ENCODE results near the gene EHBP1L1. TPM values are rescaled to one million over a fixed set of nuclear protein-coding genes. Genes with fewer than 3 reads are reported as not detected.
"Not testable (repeated sequence)": the region's sequence is repeated elsewhere in the genome, so short reads cannot be mapped to it uniquely, and the experiment has no call there.

EHBP1L1 gene
- total RNA-seq, 2 donors from 2014 or later = 6.2 to 9.8 TPM

- no peaks in the 10 kb centered on the region for H3K9me3 Mint-ChIP-seq
- Histone ChIP-seq H3K27me3 (ENCODE audit: control insufficient read depth, insufficient read depth, low read length, poor library complexity, severe bottlenecking) (no peaks in the 10 kb centered on the region), H3K9ac (ENCODE audit: extremely low read depth, low read length, poor library complexity, severe bottlenecking) (peak overlapping the region; percentile 68), H3K9me3 (ENCODE audit: control insufficient read depth, low read length) (no peaks in the 10 kb centered on the region), H3K27ac (ENCODE audit: low read depth, low read length) (no peak overlapping the region), H3K36me3 (ENCODE audit: control insufficient read depth, insufficient read depth, low read length) (peaks cover 31% of the 10 kb centered on the region), H3K4me1 (ENCODE audit: control insufficient read depth, insufficient read depth, low read length) (no peaks in the 10 kb centered on the region), H3K4me3 (ENCODE audit: low read length) (peak overlapping the region; percentile 83)
- peak overlapping the region; percentile 67 for H3K4me3 Mint-ChIP-seq
- TF ChIP-seq, protein P1, sequence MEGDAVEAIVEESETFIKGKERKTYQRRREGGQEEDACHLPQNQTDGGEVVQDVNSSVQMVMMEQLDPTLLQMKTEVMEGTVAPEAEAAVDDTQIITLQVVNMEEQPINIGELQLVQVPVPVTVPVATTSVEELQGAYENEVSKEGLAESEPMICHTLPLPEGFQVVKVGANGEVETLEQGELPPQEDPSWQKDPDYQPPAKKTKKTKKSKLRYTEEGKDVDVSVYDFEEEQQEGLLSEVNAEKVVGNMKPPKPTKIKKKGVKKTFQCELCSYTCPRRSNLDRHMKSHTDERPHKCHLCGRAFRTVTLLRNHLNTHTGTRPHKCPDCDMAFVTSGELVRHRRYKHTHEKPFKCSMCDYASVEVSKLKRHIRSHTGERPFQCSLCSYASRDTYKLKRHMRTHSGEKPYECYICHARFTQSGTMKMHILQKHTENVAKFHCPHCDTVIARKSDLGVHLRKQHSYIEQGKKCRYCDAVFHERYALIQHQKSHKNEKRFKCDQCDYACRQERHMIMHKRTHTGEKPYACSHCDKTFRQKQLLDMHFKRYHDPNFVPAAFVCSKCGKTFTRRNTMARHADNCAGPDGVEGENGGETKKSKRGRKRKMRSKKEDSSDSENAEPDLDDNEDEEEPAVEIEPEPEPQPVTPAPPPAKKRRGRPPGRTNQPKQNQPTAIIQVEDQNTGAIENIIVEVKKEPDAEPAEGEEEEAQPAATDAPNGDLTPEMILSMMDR (conservative IDR thresholded peaks at IDR 0.05) = no peak
- peak overlapping the region; percentile 86 for H3K27ac Mint-ChIP-seq
- WGBS, 2 experiments (ENCODE audit: insufficient coverage in 1 of 2, insufficient read length in 1 of 2) = 90 to 97% methylated on average over 2 to 3 of the region's 3 CpGs
- peaks cover 4% of the 10 kb centered on the region for H3K27me3 Mint-ChIP-seq (ENCODE audit: insufficient read depth)
- no peak for DNase-seq
- peaks cover 16% of the 10 kb centered on the region for H3K4me1 Mint-ChIP-seq
- H3K36me3 Mint-ChIP-seq (ENCODE audit: low read depth) = peaks cover 14% of the 10 kb centered on the region
These were observed 61.2 kb downstream of the EHBP1L1 start for GRCh38 chr11:65637032-65637557.

DNA sequence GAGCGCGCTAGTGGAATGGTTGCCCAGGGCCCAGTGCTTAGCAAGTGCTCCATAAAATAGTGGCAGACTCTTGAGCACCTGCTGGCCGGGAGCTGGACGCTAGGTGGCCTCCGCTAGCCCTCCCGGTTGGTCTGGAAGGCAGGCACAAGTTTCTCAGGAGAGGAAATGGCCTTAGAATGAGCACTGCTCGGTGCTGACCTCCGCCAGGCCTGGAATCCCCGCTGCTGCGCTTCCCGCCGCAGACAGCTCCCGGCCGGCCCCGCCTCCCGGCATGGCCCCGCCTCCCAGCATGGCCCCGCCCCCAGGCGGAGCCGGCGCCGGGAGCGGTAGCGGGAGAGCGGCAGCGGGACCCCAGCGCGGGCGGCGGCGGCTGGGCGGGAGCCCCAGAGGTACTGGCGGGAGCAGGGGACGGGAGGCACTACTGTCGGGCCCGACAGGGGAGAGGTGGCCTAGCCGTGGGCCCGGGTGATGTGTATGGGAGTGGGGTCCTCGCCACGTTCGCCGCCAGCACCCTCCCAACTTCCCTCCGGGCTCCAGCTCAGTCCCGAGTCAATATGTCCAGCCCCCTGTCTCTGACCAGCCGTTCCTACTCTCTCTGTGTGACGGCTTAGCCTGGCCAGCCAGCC lies 62.1 kb downstream of the EHBP1L1 start, which contains the start of gene SIPA1:
Gene SIPA1, plus strand, starts transcription at position 308 of the 626 bp plus-strand sequence. CDS start 2,821 bp downstream, outside the sequence.
- peak within 1 kb of the TSS; percentile 55 for H3K27ac ChIP-seq (ENCODE audit: low read depth, low read length)

GRCh38 chr11:65639228-65639597 lies 63.4 kb downstream of the EHBP1L1 start:
- Mint-ChIP-seq H3K4me3 (peak overlapping the region; percentile 67), H3K4me1 (peaks cover 19% of the 10 kb centered on the region), H3K36me3 (ENCODE audit: low read depth) (peaks cover 10% of the 10 kb centered on the region), H3K27me3 (ENCODE audit: insufficient read depth) (peaks cover 14% of the 10 kb centered on the region)
- H3K9me3 ChIP-seq (ENCODE audit: control insufficient read depth, low read length); H3K4me1 ChIP-seq (ENCODE audit: control insufficient read depth, insufficient read depth, low read length); H3K27ac Mint-ChIP-seq; H3K27me3 ChIP-seq (ENCODE audit: control insufficient read depth, insufficient read depth, low read length, poor library complexity, severe bottlenecking); H3K9me3 Mint-ChIP-seq; DNase-seq; H3K9ac ChIP-seq (ENCODE audit: extremely low read depth, low read length, poor library complexity, severe bottlenecking); H3K27ac ChIP-seq (ENCODE audit: low read depth, low read length): not testable (repeated sequence)
- WGBS, 2 experiments (ENCODE audit: insufficient coverage in 1 of 2, insufficient read length in 1 of 2) = 94 to 100% methylated on average over 5 to 9 of the region's 9 CpGs
- H3K4me3 ChIP-seq (ENCODE audit: low read length) = peak overlapping the region; percentile 83
- H3K36me3 ChIP-seq (ENCODE audit: control insufficient read depth, insufficient read depth, low read length) = peaks cover 29% of the 10 kb centered on the region

More for the DNA sequence above, 62.1 kb downstream of the EHBP1L1 start, which contains the start of gene SIPA1:
- H3K4me1 ChIP-seq (ENCODE audit: control insufficient read depth, insufficient read depth, low read length) = no peaks in the 10 kb centered on the region
- Mint-ChIP-seq H3K4me3 (peak within 1 kb of the TSS; percentile 67), H3K27ac (peak within 1 kb of the TSS; percentile 86), H3K36me3 (ENCODE audit: low read depth) (peaks cover 14% of the 10 kb centered on the region), H3K27me3 (ENCODE audit: insufficient read depth) (peaks cover 5% of the 10 kb centered on the region), H3K9me3 (no peaks in the 10 kb centered on the region), H3K4me1 (peaks cover 16% of the 10 kb centered on the region)
- WGBS, 2 experiments (ENCODE audit: insufficient coverage in 1 of 2, insufficient read length in 1 of 2) = 6 to 18% methylated on average over 11 to 41 of the region's 46 CpGs
- no peaks in the 10 kb centered on the region for H3K9me3 ChIP-seq (ENCODE audit: control insufficient read depth, low read length)
- H3K36me3 ChIP-seq (ENCODE audit: control insufficient read depth, insufficient read depth, low read length) = peaks cover 31% of the 10 kb centered on the region
- peak within 1 kb of the TSS; percentile 83 for H3K4me3 ChIP-seq (ENCODE audit: low read length)
- H3K9ac ChIP-seq (ENCODE audit: extremely low read depth, low read length, poor library complexity, severe bottlenecking) = peak within 1 kb of the TSS; percentile 68
- DNase-seq = peak; percentile 97
- H3K27me3 ChIP-seq (ENCODE audit: control insufficient read depth, insufficient read depth, low read length, poor library complexity, severe bottlenecking) = no peaks in the 10 kb centered on the region
- TF ChIP-seq, protein P1 (conservative IDR thresholded peaks at IDR 0.05) = peak; percentile 66
